Measurements from ENCODE around the gene YEATS2. TPM values are rescaled to one million over a fixed set of nuclear protein-coding genes. Genes with fewer than 3 reads are reported as not detected.

The YEATS2 gene
- total RNA-seq, 1 experiment from 2014 or later = 33.8 TPM

DNA sequence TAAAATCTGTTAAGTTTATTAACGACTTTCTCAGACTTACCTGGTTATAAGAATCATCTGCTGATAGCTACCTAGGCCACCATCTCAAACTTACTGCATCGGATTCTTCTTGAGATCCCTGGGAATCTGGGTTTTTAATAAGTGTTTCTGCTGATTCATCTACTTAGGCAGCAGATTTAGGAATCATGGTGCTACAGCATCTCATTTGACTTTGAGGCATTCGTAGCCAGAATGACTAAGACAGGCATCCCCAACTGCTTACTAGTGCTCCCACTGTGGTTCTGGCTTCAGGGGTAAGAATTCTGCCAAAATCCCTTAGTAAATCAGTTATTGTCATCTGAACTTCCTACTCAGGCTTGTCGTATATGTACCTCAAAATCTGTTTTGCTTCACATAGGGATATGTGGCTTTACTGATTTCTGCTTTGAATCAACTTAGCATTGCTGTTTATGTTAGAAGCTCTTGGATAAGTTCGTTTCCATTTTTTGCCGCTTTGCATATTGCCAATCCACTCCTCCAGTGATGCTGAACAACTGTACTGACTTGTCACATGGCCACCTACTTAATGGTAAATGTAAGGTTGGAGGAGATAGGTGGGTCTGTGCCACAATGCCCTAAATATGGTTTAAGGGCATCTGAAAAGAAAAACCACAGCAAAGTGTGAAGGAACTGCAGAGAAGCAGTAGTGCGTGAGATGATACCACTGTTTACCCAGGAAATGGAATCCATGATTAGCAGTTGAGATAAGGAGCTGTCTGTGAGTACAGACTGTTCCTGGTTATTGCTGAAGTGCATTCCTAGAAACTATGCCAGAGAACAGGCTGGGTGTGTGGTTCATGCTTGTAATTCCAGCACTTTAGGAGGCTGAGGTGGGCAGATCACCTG lies 67.5 kb downstream of the YEATS2 start:
- H3K4me1 ChIP-seq (ENCODE audit: control insufficient read depth, insufficient read depth, low read length) = peaks cover 12% of the 10 kb centered on the region
- no peaks in the 10 kb centered on the region for H3K27me3 ChIP-seq (ENCODE audit: control insufficient read depth, insufficient read depth, low read length)
- no TSS peak for BruUV-seq (replicated peaks)
- no peak overlapping the region for H3K4me3 ChIP-seq (ENCODE audit: low read depth in 2 of 2, low read length in 2 of 2)
- no peaks in the 10 kb centered on the region for H3K9me3 ChIP-seq (ENCODE audit: control insufficient read depth, insufficient read depth, low read depth, low read length)
- TF ChIP-seq, protein P1, sequence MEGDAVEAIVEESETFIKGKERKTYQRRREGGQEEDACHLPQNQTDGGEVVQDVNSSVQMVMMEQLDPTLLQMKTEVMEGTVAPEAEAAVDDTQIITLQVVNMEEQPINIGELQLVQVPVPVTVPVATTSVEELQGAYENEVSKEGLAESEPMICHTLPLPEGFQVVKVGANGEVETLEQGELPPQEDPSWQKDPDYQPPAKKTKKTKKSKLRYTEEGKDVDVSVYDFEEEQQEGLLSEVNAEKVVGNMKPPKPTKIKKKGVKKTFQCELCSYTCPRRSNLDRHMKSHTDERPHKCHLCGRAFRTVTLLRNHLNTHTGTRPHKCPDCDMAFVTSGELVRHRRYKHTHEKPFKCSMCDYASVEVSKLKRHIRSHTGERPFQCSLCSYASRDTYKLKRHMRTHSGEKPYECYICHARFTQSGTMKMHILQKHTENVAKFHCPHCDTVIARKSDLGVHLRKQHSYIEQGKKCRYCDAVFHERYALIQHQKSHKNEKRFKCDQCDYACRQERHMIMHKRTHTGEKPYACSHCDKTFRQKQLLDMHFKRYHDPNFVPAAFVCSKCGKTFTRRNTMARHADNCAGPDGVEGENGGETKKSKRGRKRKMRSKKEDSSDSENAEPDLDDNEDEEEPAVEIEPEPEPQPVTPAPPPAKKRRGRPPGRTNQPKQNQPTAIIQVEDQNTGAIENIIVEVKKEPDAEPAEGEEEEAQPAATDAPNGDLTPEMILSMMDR (IDR thresholded peaks at IDR 0.05) = no peak
- TF ChIP-seq SIN3A (IDR thresholded peaks at IDR 0.05; ENCODE audit: borderline replicate concordance, insufficient read depth, low read depth, low read length) = no peak
- TF ChIP-seq, protein P2, sequence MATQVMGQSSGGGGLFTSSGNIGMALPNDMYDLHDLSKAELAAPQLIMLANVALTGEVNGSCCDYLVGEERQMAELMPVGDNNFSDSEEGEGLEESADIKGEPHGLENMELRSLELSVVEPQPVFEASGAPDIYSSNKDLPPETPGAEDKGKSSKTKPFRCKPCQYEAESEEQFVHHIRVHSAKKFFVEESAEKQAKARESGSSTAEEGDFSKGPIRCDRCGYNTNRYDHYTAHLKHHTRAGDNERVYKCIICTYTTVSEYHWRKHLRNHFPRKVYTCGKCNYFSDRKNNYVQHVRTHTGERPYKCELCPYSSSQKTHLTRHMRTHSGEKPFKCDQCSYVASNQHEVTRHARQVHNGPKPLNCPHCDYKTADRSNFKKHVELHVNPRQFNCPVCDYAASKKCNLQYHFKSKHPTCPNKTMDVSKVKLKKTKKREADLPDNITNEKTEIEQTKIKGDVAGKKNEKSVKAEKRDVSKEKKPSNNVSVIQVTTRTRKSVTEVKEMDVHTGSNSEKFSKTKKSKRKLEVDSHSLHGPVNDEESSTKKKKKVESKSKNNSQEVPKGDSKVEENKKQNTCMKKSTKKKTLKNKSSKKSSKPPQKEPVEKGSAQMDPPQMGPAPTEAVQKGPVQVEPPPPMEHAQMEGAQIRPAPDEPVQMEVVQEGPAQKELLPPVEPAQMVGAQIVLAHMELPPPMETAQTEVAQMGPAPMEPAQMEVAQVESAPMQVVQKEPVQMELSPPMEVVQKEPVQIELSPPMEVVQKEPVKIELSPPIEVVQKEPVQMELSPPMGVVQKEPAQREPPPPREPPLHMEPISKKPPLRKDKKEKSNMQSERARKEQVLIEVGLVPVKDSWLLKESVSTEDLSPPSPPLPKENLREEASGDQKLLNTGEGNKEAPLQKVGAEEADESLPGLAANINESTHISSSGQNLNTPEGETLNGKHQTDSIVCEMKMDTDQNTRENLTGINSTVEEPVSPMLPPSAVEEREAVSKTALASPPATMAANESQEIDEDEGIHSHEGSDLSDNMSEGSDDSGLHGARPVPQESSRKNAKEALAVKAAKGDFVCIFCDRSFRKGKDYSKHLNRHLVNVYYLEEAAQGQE (IDR thresholded peaks at IDR 0.05; ENCODE audit: insufficient read depth in 1 of 2, low read depth in 2 of 2, low read length in 1 of 2) = no peak
- TF ChIP-seq POLR2AphosphoS5 (IDR thresholded peaks at IDR 0.05; ENCODE audit: low read depth, low read length) = no peak
- TF ChIP-seq TCF7L2 (IDR thresholded peaks at IDR 0.05; ENCODE audit: low read depth, low read length) = peak; percentile 27; the same call in 1 of the 2 replicates
- in situ Hi-C loops (cut with HindIII; ENCODE audit: low pct_unique_long_range_greater_than_20kb, low sequenced_read_pairs) (no loop called here), intact Hi-C loops (cut with micrococcal nuclease; ENCODE audit: unreplicated experiment) (loop anchor here (5.0 kb wide), 2 partner anchors 128 to 263 kb away; partner anchors contain the start of gene KLHL24)
- DNase-seq (ENCODE audit: low read depth, low spot score) (no peak), ATAC-seq (peak; percentile 67)
- POLR2A ChIA-PET = no interaction called here
- CTCF ChIA-PET = interaction anchor here (0.6 to 1.6 kb wide), 3 partner anchors 150 to 586 kb away, joined by 3 to 12 read pairs (median 3); no protein-coding TSS in a partner anchor
- H3K27ac ChIP-seq (ENCODE audit: low read length) = no peak overlapping the region
- H3K36me3 ChIP-seq (ENCODE audit: control insufficient read depth, insufficient read depth, low read length) = peaks cover 5% of the 10 kb centered on the region

DNA sequence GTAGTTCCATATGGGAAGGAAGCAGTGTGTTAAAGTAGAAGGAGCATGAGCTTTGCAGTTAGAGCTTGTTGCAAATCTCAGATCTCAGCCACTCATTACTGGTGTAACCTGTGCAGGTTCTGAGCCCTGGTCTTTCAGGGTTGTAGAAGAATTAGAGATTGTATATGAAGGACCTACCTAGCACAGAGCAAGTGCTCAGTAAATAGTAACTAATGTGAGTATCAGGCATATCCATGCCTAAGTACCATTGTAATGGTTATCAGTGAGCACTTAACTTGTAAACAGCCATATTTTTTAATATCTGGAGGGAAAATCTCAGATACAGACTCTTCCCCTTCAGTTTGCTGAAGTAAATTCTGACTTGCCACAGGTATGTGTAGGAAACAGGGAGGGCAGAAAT lies 68.5 kb downstream of the YEATS2 start:
- no TSS peak for BruUV-seq (replicated peaks)
- Histone ChIP-seq H3K9me3 (ENCODE audit: control insufficient read depth, insufficient read depth, low read depth, low read length) (no peaks in the 10 kb centered on the region), H3K4me3 (ENCODE audit: low read depth in 2 of 2, low read length in 2 of 2) (no peak overlapping the region), H3K27ac (ENCODE audit: low read length) (0 out of 2 replicates have a peak overlapping the region, but pooled peaks have one; percentile 0), H3K4me1 (ENCODE audit: control insufficient read depth, insufficient read depth, low read length) (peaks cover 12% of the 10 kb centered on the region), H3K27me3 (ENCODE audit: control insufficient read depth, insufficient read depth, low read length) (no peaks in the 10 kb centered on the region), H3K36me3 (ENCODE audit: control insufficient read depth, insufficient read depth, low read length) (peaks cover 5% of the 10 kb centered on the region)
- ATAC-seq (no peak), DNase-seq (ENCODE audit: low read depth, low spot score) (no peak)
- ChIA-PET CTCF (interaction anchor here (1.6 kb wide), 1 partner anchor 587 kb away, joined by 3 read pairs; no protein-coding TSS in a partner anchor), POLR2A (no interaction called here)
- intact Hi-C loops (cut with micrococcal nuclease; ENCODE audit: unreplicated experiment) (loop anchor here (5.0 kb wide), 2 partner anchors 129 to 264 kb away; partner anchors contain the start of gene KLHL24), in situ Hi-C loops (cut with HindIII; ENCODE audit: low pct_unique_long_range_greater_than_20kb, low sequenced_read_pairs) (no loop called here)
- no peak for TF ChIP-seq POLR2AphosphoS5 (IDR thresholded peaks at IDR 0.05; ENCODE audit: low read depth, low read length)
- no peak for TF ChIP-seq TCF7L2 (IDR thresholded peaks at IDR 0.05; ENCODE audit: low read depth, low read length)

Data from Panc1 (cell line).